HG03354 (cell line): ENCODE measurements around the gene MGLL.

ENCODE experiments used
- ATAC-seq: cut with Tn5 transposase; IDR thresholded peaks from one replicate; pipeline ENCODE4 v1.9.1; 2021; ENCODE audit warnings: mild to moderate bottlenecking; ENCODE audit not compliant: unreplicated experiment, poor library complexity, severe bottlenecking

Gene MGLL

DNA sequence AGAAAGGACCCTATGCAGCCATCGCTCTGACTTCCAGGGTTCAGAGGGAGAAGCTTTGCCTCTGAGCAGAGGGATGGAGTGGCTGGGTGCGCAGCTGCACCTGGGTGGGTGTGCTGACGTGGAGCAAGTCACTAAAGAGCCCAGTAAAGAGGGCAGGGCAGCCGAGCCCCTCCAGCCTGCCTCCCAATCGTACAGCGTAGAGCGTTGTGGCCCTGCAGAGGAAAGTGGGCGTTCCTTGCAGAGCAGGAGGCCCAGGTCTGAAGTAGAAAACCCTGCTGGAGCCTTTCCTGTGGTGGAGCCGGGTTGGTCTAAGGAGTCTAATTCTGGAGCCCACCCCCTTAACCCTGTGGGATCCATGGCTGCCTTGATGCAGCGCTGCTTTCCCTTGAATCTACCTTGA is 88.5 kb downstream of the MGLL start:
- no peak for ATAC-seq

DNA sequence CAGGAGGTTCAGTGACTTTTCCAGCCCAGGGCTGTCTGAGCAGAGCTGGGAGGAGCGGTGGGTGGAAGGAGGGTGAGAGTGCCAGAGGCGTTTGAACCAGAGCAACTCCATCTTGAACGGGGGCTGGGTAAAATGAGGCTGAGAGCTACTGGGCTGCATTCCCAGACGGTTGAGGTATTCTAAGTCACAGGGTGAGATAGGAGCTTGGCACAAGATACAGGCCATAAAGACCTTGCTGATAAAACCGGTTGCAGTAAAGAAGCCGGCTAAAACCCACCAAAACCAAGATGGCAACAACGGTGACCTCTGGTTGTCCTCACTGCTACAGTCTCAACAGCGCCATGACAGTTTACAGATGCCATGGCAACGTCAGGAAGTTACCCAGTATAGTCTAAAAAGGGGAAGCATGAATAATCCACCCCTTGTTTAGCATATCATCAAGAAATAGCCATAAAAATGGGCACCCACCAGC is 89.4 kb downstream of the MGLL start:
- ATAC-seq: no peak

DNA sequence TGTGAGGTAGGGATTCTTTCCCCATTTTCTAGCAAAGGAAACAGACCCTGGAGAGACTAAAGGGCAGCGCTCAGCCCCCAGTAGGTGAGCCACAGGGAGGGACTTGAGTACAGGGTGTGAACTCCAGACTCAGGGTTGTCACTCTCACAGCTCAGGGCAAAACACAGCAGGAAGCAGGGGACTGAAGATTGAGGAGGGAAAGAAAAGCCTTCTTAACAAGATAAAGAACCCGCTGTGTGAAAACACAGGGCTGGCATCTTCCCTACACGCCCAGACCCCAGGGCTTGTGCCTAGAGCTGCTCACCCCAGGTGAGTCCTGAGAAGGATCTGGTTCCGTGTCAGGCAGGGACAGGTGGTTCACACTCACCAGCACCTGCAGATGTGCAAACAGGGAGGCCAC is 90.0 kb downstream of the MGLL start:
- ATAC-seq: no peak

GRCh38 chr3:127731546-127732289 is 90.6 kb downstream of the MGLL start:
- ATAC-seq: no peak

GRCh38 chr3:127730666-127731295 is 91.5 kb downstream of the MGLL start:
- no peak for ATAC-seq

- ATAC-seq: no peak
Measured at GRCh38 chr3:127730171-127730570, 92.1 kb downstream of the MGLL start.

DNA sequence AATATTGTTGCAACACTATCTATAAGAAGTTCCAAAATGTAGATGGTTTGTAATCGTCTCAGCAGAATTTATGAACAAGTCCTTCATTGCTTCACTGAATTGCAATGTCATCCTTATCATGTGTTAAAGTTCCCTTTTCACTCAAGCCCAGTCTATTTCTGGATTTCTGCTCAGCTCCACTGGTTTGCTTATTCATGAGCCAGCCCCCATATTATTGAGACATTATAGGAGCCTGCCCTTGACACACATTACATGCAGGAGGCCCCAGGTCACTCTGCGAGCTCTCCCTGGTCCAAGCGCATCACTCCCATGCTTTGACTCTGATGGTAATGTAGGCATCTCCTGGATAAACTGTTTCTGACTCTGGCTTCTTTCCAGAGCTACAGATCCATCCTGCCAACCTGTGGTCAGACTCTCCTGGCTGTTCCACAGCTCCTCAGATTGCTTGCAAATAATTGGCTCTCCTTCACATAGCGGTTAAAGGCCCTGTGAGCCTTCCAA is 92.7 kb downstream of the MGLL start:
- ATAC-seq: no peak

- ATAC-seq: no peak
Measured at GRCh38 chr3:127728417-127729015, 93.8 kb downstream of the MGLL start.

- no peak for ATAC-seq
Measured at GRCh38 chr3:127726894-127727293, 95.4 kb downstream of the MGLL start.

- ATAC-seq: no peak
Measured at GRCh38 chr3:127723011-127723567, 99.2 kb downstream of the MGLL start.

GRCh38 chr3:127722091-127722784 is 100.1 kb downstream of the MGLL start:
- no peak for ATAC-seq

DNA sequence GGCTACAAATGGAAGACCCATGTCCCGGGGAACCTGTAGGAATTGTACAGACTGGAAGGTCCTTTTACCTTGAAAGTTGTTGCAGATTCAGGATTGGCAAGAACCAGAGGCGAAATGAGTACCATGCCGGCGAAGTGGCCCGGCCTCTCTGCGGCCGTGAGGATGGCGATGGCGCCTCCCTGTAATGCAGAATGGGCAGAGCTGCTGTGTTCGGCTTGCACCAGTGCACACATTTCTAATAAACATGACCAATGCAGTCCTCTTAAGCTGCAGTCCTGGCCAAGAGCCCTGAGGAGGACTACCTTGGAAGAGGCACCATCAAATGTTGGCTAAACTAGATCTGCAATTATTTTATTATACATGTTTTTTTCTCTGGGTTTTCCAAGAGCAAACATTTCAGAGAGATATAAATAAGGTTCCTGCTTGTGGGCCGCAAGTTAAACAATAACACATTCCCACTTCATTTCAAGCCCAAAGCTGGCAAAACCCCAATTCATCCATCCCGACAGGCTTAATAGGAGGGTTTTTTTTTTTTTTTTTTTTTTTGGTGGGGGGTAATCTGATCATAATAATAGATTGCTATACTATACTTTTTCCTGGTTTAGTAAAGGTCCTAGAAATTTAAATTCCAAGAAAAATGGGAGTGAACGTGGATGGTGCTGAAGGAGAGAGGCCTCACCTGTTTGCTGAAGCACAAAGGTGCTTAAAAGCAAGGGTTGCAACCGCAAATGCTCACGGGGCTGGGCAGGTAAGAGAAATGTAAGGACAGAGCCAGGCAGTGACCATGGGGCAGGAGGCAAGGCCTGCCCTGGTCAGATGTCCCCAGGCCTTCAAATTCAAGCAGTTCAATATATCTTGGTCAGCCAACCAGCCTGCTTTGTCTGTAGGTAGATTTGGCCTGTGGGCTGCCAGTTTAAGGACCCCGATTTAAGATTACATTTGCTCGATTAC is 101.1 kb downstream of the MGLL start:
- ATAC-seq: no peak

DNA sequence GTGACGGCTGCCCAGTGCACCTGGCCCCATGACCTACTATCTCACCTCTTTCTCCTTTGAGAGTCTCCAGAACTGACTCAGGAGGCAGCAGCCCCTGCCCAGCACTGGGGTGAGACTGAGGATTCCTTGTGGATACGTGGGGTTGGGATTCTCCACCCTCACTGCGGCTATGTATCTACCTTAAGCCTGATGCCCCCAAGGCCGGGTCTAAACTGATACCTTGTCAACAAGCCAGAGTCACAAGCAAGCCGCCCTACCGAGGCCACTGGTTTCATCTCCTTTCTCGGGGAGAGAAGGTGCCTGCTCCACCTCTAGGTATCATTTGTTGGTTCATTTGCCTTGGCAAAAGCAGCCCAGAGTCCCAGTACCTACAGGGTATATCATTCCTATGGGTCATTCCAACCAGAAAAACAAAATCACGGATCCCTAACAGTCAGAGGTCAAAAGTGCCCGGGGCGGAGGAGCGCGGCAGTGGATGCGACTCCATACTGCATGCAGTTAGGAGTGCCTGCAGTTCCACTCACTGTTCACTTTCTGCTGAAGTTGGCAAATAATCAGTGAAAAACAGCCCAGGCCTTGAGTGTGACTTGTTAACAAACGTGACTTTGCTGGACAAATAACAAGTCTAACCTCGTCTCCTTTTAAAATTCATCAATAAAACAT is 102.0 kb downstream of the MGLL start:
- no peak for ATAC-seq

DNA sequence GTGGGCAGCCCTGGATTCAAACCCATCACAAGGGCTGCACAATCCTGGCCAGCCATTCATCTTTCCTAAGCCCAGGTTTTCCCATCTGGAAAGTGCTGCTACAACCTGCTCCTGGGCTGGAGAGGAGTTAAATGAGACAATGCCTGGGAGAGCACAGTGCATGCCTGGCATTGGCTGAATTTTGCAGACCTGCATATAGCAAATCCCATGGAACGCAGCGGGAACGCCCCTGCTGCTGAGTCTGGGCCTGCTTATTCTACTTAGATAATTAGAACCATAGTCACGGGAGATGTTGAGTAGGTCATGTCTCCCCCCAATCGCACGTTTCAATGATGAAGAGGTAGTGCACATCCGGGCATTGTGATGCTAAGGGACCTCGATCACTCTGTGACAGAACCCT is 102.9 kb downstream of the MGLL start:
- ATAC-seq: no peak

DNA sequence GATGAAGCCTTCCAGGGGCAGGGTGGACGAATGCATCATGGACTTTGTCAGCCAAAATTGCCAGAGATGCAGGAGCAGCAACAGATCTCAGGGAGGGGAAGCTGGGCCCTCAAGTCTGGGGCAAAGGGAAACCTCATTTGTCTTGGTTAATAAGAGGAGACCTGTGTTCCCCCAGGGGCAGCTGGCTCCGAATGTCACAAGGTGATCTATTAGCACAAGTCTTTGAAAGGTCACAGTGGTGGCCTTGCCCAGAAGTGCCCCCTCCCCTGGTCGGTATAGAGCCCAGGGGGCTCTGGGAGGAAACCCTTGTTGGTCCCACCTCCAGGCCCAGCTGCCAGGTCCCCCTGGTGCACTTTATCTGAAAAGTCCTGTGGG is 103.4 kb downstream of the MGLL start:
- no peak for ATAC-seq

GRCh38 chr3:127718245-127718915 is 103.9 kb downstream of the MGLL start:
- ATAC-seq: no peak

DNA sequence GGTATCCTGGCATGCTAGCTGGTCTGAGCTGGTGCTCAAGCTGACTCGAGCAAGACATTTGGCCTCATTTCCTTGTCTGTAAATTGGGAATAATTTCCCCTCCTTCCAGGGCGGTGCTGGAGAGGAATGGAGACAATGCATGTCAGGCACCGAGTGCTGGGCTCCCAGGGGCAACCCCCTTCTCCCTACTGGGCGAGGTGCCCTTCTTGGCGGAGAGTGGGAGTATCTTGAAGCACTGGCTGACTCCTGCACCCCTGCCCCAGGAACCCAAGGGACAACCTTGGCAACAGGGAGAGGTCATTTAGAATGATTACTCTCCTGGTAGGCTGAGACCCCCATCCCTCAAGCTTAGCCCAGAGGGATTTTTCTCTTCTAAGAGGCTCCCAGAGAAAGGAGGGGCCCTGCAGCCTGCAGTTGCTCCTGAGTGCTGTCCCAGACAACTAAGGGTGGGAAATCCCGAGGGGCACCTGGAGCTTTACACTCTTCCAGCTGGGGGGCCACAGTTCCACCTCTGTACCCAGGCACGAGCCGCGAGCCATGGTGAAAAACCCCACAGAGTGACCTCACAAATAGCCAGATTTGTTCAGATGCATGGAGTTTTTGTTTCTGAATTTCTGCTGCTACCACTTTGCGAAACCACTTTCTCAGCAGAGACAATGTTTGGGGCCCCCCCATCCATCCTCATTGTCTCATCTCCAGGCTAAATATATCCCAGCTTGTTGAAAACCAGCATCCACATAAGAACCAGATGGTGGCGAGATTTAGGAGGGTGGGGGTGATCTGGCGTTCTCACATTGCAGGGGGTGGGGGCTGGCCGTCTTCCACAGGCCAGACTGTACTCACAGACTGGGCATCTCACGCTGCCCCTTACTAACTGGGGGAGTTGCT is 104.7 kb downstream of the MGLL start:
- no peak for ATAC-seq
